Measurements from ENCODE around the gene TUBGCP6. TPM values are rescaled to one million over a fixed set of nuclear protein-coding genes. Genes with fewer than 3 reads are reported as not detected.
A peak's percentile ranks its signal among the peaks of the same experiment; 100 is the strongest.

TUBGCP6 gene
- total RNA-seq, 1 donor from 2014 or later, result 27.2 TPM

DNA sequence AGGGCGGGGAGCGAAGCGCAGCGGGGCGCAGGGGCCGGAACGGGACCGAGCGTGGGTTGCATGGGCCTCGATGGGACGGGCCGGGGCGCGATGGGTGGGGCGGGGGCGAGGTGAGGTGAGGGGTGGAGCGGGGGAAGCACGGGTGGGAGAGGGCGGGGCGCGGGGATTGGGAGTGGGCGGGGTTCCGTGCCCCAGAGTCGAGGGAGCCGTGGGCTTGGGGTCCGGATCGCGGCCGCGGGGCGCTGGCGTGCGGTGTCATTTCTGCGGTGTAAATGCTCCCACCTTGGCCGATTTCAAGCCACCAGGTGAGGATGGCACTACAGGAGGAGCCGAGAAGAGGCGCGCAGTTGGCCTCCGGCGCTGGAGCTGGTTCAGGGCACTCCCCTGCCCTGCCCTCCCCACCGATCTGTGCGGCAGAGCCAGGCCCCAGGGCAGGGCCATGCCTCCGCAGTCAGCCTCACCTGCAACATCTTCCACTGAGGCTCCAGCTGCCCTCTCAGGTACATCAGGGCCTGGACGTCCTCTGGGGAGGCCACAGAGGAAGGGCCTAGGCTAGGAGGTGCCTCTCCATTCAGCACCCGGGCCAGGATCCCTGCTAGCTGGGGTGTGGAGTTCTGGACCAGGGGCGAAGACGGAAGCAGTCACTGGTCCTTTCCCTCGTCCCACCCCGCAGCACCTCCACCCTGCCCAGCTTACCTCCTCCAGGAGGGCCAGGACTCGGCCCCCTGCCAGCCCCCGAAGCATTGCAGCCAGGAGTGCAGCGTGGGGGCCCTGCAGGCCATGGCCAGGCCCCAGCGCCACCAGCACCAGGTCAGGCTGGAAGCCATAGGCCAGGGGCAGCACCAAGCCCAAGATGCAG lies 620 bp upstream of the TUBGCP6 start:
- DNase-seq (ENCODE audit: low read depth), result no peak
- Histone ChIP-seq H3K4me3 (ENCODE audit: low read depth, low read length) (peak overlapping the region; percentile 71), H3K27me3 (ENCODE audit: control insufficient read depth, insufficient read depth, low read length) (no peaks in the 10 kb centered on the region), H3K36me3 (ENCODE audit: control insufficient read depth, insufficient read depth, low read length) (peaks cover 4% of the 10 kb centered on the region)
- TF ChIP-seq, protein P1, sequence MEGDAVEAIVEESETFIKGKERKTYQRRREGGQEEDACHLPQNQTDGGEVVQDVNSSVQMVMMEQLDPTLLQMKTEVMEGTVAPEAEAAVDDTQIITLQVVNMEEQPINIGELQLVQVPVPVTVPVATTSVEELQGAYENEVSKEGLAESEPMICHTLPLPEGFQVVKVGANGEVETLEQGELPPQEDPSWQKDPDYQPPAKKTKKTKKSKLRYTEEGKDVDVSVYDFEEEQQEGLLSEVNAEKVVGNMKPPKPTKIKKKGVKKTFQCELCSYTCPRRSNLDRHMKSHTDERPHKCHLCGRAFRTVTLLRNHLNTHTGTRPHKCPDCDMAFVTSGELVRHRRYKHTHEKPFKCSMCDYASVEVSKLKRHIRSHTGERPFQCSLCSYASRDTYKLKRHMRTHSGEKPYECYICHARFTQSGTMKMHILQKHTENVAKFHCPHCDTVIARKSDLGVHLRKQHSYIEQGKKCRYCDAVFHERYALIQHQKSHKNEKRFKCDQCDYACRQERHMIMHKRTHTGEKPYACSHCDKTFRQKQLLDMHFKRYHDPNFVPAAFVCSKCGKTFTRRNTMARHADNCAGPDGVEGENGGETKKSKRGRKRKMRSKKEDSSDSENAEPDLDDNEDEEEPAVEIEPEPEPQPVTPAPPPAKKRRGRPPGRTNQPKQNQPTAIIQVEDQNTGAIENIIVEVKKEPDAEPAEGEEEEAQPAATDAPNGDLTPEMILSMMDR (IDR thresholded peaks at IDR 0.05; ENCODE audit: insufficient read depth, low read length, poor library complexity, severe bottlenecking), result no peak

DNA sequence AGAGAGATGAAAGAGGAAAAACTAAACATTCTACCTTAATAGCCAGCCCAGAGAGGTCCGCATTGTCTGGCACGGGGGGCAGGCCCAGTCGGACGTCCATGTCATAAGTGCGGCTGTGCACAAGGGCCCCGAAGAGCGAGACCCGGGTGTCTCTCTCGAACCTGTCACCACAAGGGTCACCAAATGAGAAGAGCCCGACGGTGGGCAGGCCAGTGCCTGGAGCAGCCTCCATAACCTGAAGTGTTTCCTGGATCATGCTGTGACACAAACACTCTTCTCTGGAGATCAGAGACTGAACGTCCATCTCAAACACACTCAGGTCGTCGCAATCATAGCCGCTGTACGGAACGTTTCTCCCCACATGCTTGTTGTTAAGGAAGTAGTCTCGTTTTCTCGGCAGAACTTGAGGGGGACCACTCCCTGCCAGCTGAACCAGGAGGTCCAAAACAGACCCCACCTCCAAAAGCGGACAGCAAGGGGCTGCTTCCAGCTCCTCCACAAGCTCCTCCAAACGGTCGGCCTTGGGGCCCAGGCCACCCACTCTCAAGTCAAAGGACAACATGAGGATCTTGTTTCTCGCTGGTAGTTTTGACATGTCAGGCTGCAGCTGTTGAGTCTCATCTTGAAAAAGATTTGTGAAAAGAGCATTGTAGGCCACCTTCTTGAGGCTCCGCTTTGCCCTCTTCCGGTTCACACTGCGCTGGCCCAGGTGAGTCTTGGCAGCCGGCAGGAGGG lies 971 bp downstream of the TUBGCP6 start:
- DNase-seq (ENCODE audit: low read depth), result no peak
- peaks cover 6% of the 10 kb centered on the region for H3K36me3 ChIP-seq (ENCODE audit: control insufficient read depth, insufficient read depth, low read length)
- no peaks in the 10 kb centered on the region for H3K27me3 ChIP-seq (ENCODE audit: control insufficient read depth, insufficient read depth, low read length)
- peak overlapping the region; percentile 71 for H3K4me3 ChIP-seq (ENCODE audit: low read depth, low read length)
- TF ChIP-seq, protein P1 (IDR thresholded peaks at IDR 0.05; ENCODE audit: insufficient read depth, low read length, poor library complexity, severe bottlenecking), result no peak

DNA sequence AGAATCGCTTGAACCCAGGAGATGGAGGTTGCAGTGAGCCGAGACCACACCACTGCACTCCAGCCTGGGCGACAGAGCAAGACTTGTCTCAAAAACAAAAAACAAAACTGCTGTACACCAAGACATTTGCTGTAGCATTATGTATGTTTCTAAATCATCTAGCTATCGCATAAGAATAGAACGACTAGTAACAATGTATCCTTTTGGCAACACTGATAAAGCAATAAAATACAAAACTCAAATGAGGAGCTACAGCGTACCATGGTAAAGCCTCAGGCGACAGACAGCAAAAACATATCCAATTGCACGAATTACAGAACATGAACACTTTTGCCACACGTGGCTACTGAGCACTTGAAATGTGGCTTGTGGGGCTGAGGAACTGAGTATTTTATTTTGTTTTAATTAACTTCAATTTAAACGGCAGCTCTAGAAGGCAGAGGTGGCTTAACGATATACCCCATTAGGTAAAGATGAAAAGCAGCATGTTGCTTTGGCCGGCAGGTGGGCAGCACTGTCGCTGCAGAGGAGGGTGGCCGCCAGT lies 2.3 kb downstream of the TUBGCP6 start:
- Histone ChIP-seq H3K27me3 (ENCODE audit: control insufficient read depth, insufficient read depth, low read length) (no peaks in the 10 kb centered on the region), H3K4me3 (ENCODE audit: low read depth, low read length) (peak overlapping the region; percentile 21), H3K36me3 (ENCODE audit: control insufficient read depth, insufficient read depth, low read length) (peaks cover 6% of the 10 kb centered on the region)
- TF ChIP-seq, protein P1 (IDR thresholded peaks at IDR 0.05; ENCODE audit: insufficient read depth, low read length, poor library complexity, severe bottlenecking), result no peak
- no peak for DNase-seq (ENCODE audit: low read depth)

DNA sequence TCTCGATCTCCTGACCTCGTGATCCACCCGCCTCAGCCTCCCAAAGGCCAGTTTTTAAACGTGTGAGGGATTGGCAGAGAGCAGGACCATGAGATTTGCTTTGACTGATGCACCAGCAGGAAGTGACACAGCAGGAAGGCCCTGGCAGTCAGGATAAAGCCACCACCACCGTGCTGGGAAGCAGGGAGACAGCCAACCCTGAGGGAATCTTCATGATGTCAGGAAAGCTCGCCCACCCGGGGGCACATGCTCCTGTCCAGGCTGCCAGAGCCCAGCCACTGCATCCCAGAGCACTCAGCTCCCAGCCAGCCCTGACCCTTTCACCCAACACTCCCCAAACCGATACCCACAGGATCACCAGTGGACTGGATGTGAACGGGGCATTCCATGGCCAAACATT lies 6.1 kb downstream of the TUBGCP6 start:
- no peak overlapping the region for H3K4me3 ChIP-seq (ENCODE audit: low read depth, low read length)
- TF ChIP-seq, protein P1 (IDR thresholded peaks at IDR 0.05; ENCODE audit: insufficient read depth, low read length, poor library complexity, severe bottlenecking), result no peak

DNA sequence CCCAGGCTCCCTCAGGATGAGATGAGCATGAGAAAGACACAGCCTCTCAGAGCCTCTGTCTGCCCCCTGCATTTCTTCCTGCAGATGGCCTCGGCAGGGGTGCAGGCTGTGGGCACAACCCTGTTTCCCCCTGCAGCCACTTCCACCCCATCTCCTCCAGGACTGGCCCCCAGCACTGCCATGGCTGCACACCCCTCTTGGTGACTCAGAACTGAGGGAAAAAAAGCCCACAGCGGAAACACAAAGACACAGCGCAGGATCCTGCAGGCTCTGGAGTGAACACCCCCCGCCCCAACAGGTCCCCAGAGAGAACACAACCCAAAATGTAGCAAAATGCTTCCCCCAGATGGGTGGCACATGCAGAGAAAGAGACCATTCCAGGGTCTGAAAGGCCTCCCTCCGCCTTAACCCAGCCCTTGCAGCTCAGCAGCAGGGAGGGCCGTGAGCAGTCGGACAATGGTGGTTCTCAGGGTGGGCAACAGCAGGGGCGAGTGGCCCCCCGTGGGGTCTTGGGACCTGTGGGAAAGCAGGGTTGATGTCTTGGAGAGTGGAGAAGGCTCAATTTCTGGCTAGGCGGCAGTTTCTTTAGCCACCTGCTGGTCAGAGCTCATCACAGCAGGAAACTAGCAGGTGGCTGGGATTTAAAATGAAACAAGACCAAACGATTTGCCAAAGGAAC lies 8.0 kb downstream of the TUBGCP6 start:
- Histone ChIP-seq H3K4me3 (ENCODE audit: low read depth, low read length) (no peak overlapping the region), H3K36me3 (ENCODE audit: control insufficient read depth, insufficient read depth, low read length) (peaks cover 2% of the 10 kb centered on the region), H3K27me3 (ENCODE audit: control insufficient read depth, insufficient read depth, low read length) (no peaks in the 10 kb centered on the region)
- TF ChIP-seq, protein P1 (IDR thresholded peaks at IDR 0.05; ENCODE audit: insufficient read depth, low read length, poor library complexity, severe bottlenecking), result peak; percentile 54
- DNase-seq (ENCODE audit: low read depth), result no peak

More for the DNA sequence above, 6.1 kb downstream of the TUBGCP6 start:
- Histone ChIP-seq H3K36me3 (ENCODE audit: control insufficient read depth, insufficient read depth, low read length) (peaks cover 2% of the 10 kb centered on the region), H3K27me3 (ENCODE audit: control insufficient read depth, insufficient read depth, low read length) (no peaks in the 10 kb centered on the region)
- DNase-seq (ENCODE audit: low read depth), result no peak
